Glomerular visceral epithelial cell (primary cell): ENCODE data around the gene NOTCH4.
"Not testable (repeated sequence)": the region's sequence is repeated elsewhere in the genome, so short reads cannot be mapped to it uniquely, and the experiment has no call there.

Experiments
- DNase-seq: peaks from one replicate; pipeline ENCODE4 v3.0.0-alpha.2; 2016; ENCODE audit errors: extremely low spot score

Gene NOTCH4

GRCh38 chr6:32194388-32194787 lies 29.5 kb downstream of the NOTCH4 start:
- DNase-seq = no peak

GRCh38 chr6:32193096-32193495 lies 30.8 kb downstream of the NOTCH4 start:
- DNase-seq = not testable (repeated sequence)

GRCh38 chr6:32192608-32193039 lies 31.2 kb downstream of the NOTCH4 start, which contains the start of gene GPSM3:
Gene GPSM3, minus strand, starts transcription at chr6:32192643. Its CDS starts 130 bp downstream, at chr6:32192513.
- DNase-seq = no peak

- DNase-seq = no peak
Measured at GRCh38 chr6:32191696-32192607, 31.9 kb downstream of the NOTCH4 start.

- DNase-seq = no peak
Measured at GRCh38 chr6:32190911-32191677, 32.8 kb downstream of the NOTCH4 start.

- peak; percentile 95 for DNase-seq
Measured at GRCh38 chr6:32190054-32190851, 33.6 kb downstream of the NOTCH4 start, which contains the start of gene PBX2. Gene PBX2, minus strand, starts transcription at chr6:32190202. Its CDS starts 287 bp downstream, at chr6:32189915.

- DNase-seq = no peak
Measured at GRCh38 chr6:32189742-32190053, 34.2 kb downstream of the NOTCH4 start.

- DNase-seq = no peak
Measured at GRCh38 chr6:32189069-32189741, 34.7 kb downstream of the NOTCH4 start.

GRCh38 chr6:32188381-32189068 lies 35.3 kb downstream of the NOTCH4 start:
- DNase-seq = no peak

- not testable (repeated sequence) for DNase-seq
Measured at GRCh38 chr6:32187725-32188380, 36.0 kb downstream of the NOTCH4 start.

- no peak for DNase-seq
Measured at GRCh38 chr6:32187009-32187709, 36.7 kb downstream of the NOTCH4 start.

- DNase-seq = not testable (repeated sequence)
Measured at GRCh38 chr6:32186151-32186840, 37.6 kb downstream of the NOTCH4 start.

- DNase-seq = peak; percentile 91
Measured at GRCh38 chr6:32185681-32186131, 38.2 kb downstream of the NOTCH4 start.

GRCh38 chr6:32184084-32184640 lies 39.7 kb downstream of the NOTCH4 start, which contains the start of gene AGER:
Gene AGER, minus strand, starts transcription at chr6:32184253. Its CDS starts 31 bp downstream, at chr6:32184222.
- DNase-seq = no peak

GRCh38 chr6:32183483-32184083 lies 40.3 kb downstream of the NOTCH4 start:
- DNase-seq = no peak

- no peak for DNase-seq
Measured at GRCh38 chr6:32183030-32183429, 40.8 kb downstream of the NOTCH4 start.

GRCh38 chr6:32182555-32182981 lies 41.3 kb downstream of the NOTCH4 start:
- DNase-seq = no peak
